ENCODE measurements around the gene WT1. TPM values are rescaled to one million over a fixed set of nuclear protein-coding genes. Genes with fewer than 3 reads are reported as not detected.

The WT1 gene
- total and polyA plus RNA-seq, 2 experiments from 2014 or later = 3.0 to 5.0 TPM

DNA sequence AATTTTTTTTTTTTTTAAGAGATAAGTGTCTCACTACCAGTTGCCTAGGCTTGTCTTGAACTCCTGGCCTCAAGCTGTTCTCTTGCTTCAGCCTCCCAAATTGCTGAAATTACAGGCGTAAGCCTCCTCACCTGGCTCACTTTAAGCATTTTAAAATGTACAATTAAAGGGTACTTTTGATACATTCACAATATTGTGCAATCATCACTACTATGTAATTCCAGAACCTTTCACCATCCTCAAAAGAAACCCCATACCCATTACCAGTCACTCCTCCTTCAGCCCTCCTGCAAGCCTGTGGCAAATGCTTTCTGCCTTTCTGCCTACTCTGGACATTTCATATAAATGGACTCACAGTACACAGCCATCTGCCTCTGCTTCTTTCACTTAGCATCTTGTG, 34.5 kb upstream of the WT1 start:
- TF ChIP-seq, protein P1, sequence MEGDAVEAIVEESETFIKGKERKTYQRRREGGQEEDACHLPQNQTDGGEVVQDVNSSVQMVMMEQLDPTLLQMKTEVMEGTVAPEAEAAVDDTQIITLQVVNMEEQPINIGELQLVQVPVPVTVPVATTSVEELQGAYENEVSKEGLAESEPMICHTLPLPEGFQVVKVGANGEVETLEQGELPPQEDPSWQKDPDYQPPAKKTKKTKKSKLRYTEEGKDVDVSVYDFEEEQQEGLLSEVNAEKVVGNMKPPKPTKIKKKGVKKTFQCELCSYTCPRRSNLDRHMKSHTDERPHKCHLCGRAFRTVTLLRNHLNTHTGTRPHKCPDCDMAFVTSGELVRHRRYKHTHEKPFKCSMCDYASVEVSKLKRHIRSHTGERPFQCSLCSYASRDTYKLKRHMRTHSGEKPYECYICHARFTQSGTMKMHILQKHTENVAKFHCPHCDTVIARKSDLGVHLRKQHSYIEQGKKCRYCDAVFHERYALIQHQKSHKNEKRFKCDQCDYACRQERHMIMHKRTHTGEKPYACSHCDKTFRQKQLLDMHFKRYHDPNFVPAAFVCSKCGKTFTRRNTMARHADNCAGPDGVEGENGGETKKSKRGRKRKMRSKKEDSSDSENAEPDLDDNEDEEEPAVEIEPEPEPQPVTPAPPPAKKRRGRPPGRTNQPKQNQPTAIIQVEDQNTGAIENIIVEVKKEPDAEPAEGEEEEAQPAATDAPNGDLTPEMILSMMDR (IDR thresholded peaks at IDR 0.05; ENCODE audit: low read depth, low read length) = no peak
- no peak for DNase-seq (ENCODE audit: low read depth in 1 of 2, low spot score in 1 of 2)
- H3K9me3 ChIP-seq (ENCODE audit: low read depth) = no peaks in the 10 kb centered on the region

DNA sequence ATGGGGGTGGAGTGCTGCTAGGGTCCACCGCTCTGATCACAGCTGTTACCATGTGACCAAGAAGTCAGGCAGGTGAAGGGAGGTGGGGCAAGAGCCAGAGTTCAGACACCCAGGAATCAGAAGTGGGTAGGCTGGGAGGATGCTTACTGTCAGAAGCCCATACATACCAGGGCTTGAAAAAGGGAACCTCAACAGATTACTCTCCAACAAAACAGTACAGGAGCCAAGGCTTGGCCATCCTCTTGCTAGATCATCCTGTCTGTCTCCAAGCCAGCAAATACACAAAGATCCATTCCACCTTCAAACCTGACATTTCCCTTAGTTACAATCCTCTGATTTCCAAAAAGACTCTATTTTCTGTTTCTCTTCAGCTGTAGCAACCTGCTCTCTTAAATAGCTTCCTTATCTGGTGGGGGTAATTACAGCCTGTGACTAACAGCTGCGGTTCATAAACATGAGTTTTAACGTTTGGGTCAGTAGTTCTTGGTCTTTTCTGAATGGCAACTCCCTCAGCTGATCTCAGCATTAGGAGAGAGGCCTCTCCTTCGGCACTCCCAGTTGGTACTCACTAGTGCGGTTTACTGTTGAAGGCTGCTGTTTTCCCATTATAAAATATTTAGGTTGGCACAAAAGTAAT, 31.1 kb upstream of the WT1 start:
- no peak overlapping the region for H3K27ac ChIP-seq
- no peaks in the 10 kb centered on the region for H3K36me3 ChIP-seq
- TF ChIP-seq, protein P1 (IDR thresholded peaks at IDR 0.05; ENCODE audit: low read depth, low read length) = no peak
- no peaks in the 10 kb centered on the region for H3K27me3 ChIP-seq
- H3K9me3 ChIP-seq (ENCODE audit: low read depth) = no peaks in the 10 kb centered on the region
- H3K4me1 ChIP-seq (ENCODE audit: low read depth) = no peaks in the 10 kb centered on the region
- no peak overlapping the region for H3K4me3 ChIP-seq
- peak in 1 of 2 donors; percentile 82 for DNase-seq (ENCODE audit: low read depth in 1 of 2, low spot score in 1 of 2)

More for the DNA sequence above, 34.5 kb upstream of the WT1 start:
- Histone ChIP-seq H3K27ac (no peak overlapping the region), H3K36me3 (no peaks in the 10 kb centered on the region), H3K4me1 (ENCODE audit: low read depth) (no peaks in the 10 kb centered on the region), H3K4me3 (no peak overlapping the region), H3K27me3 (no peaks in the 10 kb centered on the region)

DNA sequence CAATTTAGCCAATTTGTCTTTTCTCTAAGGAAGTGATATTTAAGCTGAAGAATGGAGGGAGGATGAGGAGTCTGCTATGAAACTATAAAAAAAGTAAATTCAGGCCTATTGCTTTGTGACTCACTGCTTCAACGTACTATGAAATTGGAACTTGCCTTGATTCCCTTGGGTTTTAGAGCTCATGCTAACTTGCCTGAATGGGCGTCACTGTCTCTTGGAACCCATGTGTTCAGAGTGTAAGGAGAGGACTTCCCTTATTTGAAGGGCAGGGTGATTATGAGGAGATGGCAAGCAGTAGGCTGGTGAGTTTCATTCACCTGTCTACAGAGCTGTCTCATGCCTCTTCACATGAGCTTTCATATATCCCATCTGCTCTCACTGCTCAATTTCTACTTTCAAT, 28.7 kb upstream of the WT1 start:
- Histone ChIP-seq H3K27me3 (no peaks in the 10 kb centered on the region), H3K9me3 (ENCODE audit: low read depth) (no peaks in the 10 kb centered on the region), H3K4me1 (ENCODE audit: low read depth) (no peaks in the 10 kb centered on the region), H3K27ac (no peak overlapping the region), H3K4me3 (no peak overlapping the region), H3K36me3 (no peaks in the 10 kb centered on the region)
- TF ChIP-seq, protein P1 (IDR thresholded peaks at IDR 0.05; ENCODE audit: low read depth, low read length) = no peak
- DNase-seq (ENCODE audit: low read depth in 1 of 2, low spot score in 1 of 2) = no peak

DNA sequence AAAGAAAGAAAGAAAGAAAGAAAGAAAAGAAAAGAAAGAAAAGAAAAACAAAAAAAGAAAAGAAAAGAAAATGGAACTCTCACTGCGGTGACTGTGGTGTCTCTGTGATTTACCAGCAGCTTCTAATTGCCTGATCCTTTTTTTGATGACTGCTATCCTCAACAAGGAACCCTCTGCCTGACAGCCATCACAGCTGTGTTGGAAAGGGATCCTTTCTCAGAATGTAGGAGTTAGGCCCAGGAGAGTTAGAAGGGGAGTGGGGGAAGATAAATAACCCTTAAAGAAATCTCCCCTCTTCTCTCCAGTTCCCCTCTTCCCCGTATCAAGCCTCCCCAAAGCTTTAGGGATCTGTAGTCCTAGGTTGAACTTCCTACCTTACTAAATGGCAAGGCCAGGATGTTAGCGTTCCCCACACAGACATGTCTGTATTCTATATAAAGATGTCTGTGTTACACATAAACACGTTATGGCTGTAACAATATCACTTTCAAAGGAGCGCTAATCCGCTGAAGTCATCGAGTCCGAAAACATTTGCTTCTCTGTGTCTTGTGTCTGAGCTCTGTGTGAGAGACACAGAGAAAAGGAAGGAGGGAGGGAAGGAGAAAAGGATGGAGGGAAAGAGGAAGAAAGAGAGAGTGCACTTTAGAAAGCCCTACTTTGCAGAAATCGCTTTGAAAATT, 26.8 kb upstream of the WT1 start:
- Histone ChIP-seq H3K36me3 (no peaks in the 10 kb centered on the region), H3K4me3 (no peak overlapping the region), H3K9me3 (ENCODE audit: low read depth) (no peaks in the 10 kb centered on the region), H3K27me3 (no peaks in the 10 kb centered on the region), H3K27ac (no peak overlapping the region), H3K4me1 (ENCODE audit: low read depth) (no peaks in the 10 kb centered on the region)
- DNase-seq (ENCODE audit: low read depth in 1 of 2, low spot score in 1 of 2) = no peak
- TF ChIP-seq, protein P1 (IDR thresholded peaks at IDR 0.05; ENCODE audit: low read depth, low read length) = no peak

DNA sequence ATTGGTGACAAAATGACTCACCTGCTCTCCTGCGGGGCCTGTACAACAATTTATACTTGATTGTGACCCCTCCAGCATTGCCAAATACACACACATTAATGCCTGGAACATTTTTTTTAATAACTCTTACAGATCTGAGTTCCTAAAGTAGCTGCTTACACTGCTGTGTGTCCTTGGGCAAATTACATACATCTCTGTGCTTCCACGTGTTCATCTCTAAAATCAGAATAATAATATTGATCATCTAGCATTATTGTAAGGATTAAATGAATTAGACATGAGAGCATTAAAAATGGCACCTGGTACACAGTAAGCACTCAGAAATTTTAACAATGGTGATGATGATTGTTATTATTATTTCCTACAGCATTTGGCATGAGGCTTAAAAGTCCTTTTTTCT, 21.5 kb upstream of the WT1 start:
- Histone ChIP-seq H3K36me3 (no peaks in the 10 kb centered on the region), H3K4me3 (no peak overlapping the region), H3K4me1 (ENCODE audit: low read depth) (no peaks in the 10 kb centered on the region), H3K27me3 (no peaks in the 10 kb centered on the region), H3K27ac (no peak overlapping the region), H3K9me3 (ENCODE audit: low read depth) (no peaks in the 10 kb centered on the region)
- TF ChIP-seq, protein P1 (IDR thresholded peaks at IDR 0.05; ENCODE audit: low read depth, low read length) = no peak
- DNase-seq (ENCODE audit: low read depth in 1 of 2, low spot score in 1 of 2) = no peak

All from cardiac muscle cell (in vitro differentiated cells and primary cell).